AG10803 (cell line): ENCODE measurements around the gene ZMIZ2.
A peak's percentile ranks its signal among the peaks of the same experiment; 100 is the strongest.
"Not testable (repeated sequence)": the region's sequence is repeated elsewhere in the genome, so short reads cannot be mapped to it uniquely, and the experiment has no call there.

Experiments used
- DNase-seq: peaks from one replicate; pipeline ENCODE4 v3.0.0; 2010; ENCODE audit warnings: low read depth
- H3K4me3 ChIP-seq: 2 replicates; pipeline ENCODE4 v1.5.1; 2011; ENCODE audit warnings: mild to moderate bottlenecking, low read length, control low read depth
- TF ChIP-seq, protein P1 (sequence below): conservative IDR thresholded peaks from 2 replicates; pipeline ENCODE4 v1.5.1; 2011; ENCODE audit warnings: mild to moderate bottlenecking, low read length, control low read depth, inconsistent platforms

The ZMIZ2 gene

DNA sequence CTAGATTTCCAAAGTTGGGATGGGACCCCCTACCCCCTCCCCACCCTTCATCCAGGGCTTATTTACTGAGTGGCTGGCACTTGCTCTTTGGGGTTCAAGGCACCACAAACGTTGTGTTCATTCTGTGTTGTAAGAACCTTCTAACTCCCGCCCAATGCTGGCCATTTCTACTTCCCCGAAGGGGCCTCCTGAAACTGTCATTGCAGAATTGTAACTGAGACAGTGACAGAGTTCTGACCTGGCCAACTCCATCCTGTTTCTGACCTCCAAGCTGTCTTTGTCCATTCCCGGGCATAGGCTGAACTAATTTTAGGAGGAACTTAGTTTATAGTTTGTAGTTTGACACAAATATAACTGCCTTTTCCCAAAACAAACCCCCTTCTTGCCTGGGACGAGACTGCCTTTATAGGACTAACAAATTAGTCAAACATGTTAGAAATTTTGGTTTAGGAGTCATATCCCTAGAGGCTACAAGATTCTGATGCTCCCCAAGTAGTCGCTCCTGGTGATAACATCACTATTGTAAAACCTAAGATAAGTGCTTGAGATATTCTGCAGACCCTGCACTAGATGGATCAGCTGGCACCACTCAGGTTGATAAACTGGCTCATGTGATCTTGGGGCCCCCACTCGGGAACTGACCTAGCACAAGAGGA is 34.8 kb upstream of the ZMIZ2 start:
- no peak overlapping the region for H3K4me3 ChIP-seq
- TF ChIP-seq, protein P1, sequence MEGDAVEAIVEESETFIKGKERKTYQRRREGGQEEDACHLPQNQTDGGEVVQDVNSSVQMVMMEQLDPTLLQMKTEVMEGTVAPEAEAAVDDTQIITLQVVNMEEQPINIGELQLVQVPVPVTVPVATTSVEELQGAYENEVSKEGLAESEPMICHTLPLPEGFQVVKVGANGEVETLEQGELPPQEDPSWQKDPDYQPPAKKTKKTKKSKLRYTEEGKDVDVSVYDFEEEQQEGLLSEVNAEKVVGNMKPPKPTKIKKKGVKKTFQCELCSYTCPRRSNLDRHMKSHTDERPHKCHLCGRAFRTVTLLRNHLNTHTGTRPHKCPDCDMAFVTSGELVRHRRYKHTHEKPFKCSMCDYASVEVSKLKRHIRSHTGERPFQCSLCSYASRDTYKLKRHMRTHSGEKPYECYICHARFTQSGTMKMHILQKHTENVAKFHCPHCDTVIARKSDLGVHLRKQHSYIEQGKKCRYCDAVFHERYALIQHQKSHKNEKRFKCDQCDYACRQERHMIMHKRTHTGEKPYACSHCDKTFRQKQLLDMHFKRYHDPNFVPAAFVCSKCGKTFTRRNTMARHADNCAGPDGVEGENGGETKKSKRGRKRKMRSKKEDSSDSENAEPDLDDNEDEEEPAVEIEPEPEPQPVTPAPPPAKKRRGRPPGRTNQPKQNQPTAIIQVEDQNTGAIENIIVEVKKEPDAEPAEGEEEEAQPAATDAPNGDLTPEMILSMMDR = no peak
- no peak for DNase-seq

DNA sequence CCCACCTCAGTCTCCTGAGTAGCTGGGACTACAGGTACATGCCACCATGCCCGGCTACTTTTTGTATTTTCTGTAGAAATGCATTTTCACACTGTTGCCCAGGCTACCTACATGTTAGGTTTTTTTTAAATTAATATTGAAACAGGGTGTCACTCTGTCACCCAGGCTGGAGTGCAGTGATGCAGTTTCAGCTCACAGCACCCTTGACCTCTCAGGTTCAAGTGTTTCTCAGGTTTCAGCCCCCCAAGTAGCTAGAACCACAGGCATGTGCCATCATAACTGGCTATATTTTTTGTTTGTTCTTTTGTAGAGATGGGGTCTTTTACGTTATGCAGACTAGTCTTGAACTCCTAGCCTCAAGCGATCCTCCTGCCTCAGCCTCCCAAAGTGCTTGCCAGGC is 32.4 kb upstream of the ZMIZ2 start:
- TF ChIP-seq, protein P1 = no peak

DNA sequence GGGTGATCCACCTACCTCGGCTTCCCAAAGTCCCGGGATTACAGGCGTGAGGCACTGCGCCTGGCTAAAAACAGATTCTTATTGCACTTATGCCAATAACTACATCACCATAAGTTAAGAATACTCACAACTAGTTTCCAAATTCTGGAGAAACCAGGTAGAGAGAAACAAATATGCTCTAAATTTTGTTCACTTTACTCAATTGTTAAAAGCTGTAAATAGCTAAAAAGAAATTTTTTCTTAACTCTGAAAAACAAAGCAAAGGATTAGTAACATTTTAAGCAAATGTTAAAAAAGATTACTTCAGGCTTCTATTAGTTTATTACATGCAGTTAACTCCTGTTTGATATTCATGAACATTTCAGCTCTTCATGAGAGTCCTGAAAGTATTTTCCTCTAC is 28.3 kb upstream of the ZMIZ2 start:
- no peak for DNase-seq
- TF ChIP-seq, protein P1 = no peak
- H3K4me3 ChIP-seq = no peak overlapping the region

More for the DNA sequence above, 32.4 kb upstream of the ZMIZ2 start:
- H3K4me3 ChIP-seq = no peak overlapping the region
- DNase-seq = no peak

DNA sequence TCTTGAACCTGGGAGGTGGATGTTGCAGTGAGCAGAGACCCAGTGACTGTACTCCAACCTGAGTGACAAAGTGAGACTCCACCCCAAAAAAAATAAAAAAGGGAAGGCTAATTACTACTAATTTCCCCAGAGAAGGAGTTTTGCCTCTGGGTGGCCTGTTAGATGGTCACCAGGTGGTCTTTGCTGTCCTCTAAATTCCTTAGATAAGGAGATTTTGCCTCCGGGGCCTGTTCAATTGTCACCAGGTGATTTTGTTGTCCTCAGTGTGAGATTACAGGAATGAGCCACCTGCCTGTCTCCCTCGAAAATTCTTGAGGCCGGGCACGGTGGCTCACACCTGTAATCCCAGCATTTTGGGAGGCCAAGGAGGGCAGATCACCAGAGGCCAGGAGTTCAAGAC is 24.4 kb upstream of the ZMIZ2 start:
- TF ChIP-seq, protein P1 = no peak
- no peak overlapping the region for H3K4me3 ChIP-seq
- no peak for DNase-seq

DNA sequence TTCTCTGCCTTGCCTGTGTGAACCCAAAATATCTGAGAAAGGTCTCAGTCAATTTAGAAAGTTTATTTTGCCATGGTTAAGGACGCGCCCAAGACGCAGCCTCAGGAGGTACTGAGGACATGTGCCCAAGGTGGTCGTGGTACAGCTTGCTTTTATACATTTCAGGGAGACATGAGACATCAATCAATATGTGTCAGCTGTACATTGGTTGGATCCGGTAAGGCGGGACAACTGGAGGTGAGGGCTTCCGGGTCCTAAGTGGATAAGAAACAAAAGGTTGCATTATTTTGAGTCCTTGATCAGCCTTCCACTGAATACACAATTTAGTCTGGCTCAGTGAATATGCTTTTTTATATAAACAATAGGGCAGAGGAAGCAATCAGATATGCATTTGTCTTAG is 22.4 kb upstream of the ZMIZ2 start:
- not testable (repeated sequence) for H3K4me3 ChIP-seq, DNase-seq

DNA sequence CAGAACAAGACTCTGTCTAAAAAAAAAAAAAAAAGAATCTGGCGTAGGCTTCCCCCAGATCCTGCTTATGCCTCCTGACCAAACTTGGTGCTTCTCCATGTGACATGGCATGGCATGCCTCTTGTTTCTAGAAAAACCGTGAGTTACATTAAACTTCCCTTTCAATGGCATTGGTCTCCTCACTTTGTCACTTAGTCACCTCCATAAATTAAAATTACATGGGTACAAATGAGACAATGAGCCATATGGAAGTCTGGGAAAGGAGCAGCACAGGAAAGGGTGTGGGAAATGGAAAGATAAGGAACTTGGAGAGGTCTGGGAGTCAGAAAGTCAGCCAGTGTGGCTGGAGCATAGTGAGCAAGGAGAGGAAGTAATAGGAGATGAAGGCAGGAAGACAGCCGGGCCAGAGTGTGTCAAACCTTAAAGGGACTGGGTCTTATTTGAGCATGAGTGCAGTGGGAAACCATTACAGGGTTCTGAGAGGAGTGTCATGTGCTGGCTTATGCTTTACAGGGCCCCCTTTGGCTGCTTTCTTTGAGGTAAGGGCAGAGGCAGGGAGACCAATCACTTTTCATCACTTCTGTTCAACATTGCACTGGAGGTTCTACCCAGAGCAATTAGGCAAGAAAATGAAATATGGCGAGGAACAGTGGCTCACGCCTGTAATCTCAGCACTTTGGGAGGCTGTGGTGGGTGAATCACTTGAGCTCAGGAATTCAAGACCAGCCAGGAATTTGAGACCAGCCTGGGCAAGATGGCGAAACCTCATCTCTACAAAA is 21.3 kb upstream of the ZMIZ2 start:
- H3K4me3 ChIP-seq = no peak overlapping the region
- TF ChIP-seq, protein P1 = no peak
- DNase-seq = peak; percentile 94

DNA sequence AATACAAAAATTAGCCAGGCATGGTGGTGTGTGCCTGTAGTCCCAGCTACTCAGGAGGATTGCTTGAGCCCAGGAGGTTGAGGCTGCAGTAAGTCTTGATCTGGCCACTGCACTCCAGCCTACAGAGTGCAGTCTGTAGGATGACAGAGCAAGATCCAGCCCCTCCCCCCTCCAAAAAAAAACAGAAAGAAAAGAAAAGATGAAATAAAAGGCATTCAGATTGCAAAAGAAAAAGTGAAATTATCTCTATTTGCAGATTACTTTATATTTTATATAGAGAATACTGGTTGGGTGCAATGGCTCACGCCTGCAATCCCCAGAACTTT is 20.7 kb upstream of the ZMIZ2 start:
- DNase-seq = no peak
- TF ChIP-seq, protein P1 = no peak
- no peak overlapping the region for H3K4me3 ChIP-seq
